OCI-LY7 (cell line): ENCODE measurements around the gene COQ8A. TPM values are rescaled to one million over a fixed set of nuclear protein-coding genes. Genes with fewer than 3 reads are reported as not detected.

Source experiments
- BruUV-seq: library from RNA; stranded (reverse); fragments of 400-500 nt; replicated peaks from 2 replicates; lab custom pipeline; 2021; lab: Mats Ljungman, UMichigan
- CTCF ChIA-PET: fragments of 300-600 bp; sonication (Branson Sonifier 250); formaldehyde crosslinking; loops from one replicate; lab custom pipeline; 2022; ENCODE audit warnings: antibody characterized with exemption; ENCODE audit not compliant: unreplicated experiment; lab: Charles Lee
- POLR2A ChIA-PET: fragments of 300-600 bp; sonication (Branson Sonifier 250); formaldehyde crosslinking; loops from one replicate; lab custom pipeline; 2022; ENCODE audit warnings: antibody characterized with exemption; lab: Charles Lee
- DNase-seq: peaks from one replicate; pipeline ENCODE4 v3.0.0-alpha.2; 2015; ENCODE audit warnings: low spot score
- H2AFZ ChIP-seq: fragments of 200-600 bp; sonication (generic), shearing (Covaris generic); 2 replicates; pipeline ENCODE4 v1.6.1; 2014; ENCODE audit warnings: mild to moderate bottlenecking, antibody characterized with exemption, low read length, moderate library complexity
- H3K27ac ChIP-seq: fragments of 200-600 bp; sonication (generic); 2 replicates; pipeline ENCODE4 v1.5.1; 2014; ENCODE audit warnings: mixed run types, low read depth, mild to moderate bottlenecking, moderate library complexity, low read length, inconsistent platforms; ENCODE audit not compliant: poor library complexity, severe bottlenecking
- H3K36me3 ChIP-seq: fragments of 200-600 bp; sonication (generic); 2 replicates; pipeline ENCODE4 v1.6.1; 2014; ENCODE audit warnings: mild to moderate bottlenecking, antibody characterized with exemption, low read length, moderate library complexity, mixed read lengths; ENCODE audit not compliant: insufficient read depth
- H3K4me1 ChIP-seq: fragments of 200-600 bp; sonication (generic); 2 replicates; pipeline ENCODE4 v1.5.1; 2014; ENCODE audit warnings: mild to moderate bottlenecking, low read length; ENCODE audit not compliant: insufficient read depth, poor library complexity, severe bottlenecking
- H3K4me2 ChIP-seq: fragments of 200-600 bp; sonication (generic); 2 replicates; pipeline ENCODE4 v1.6.1; 2014; ENCODE audit warnings: mild to moderate bottlenecking, low read length
- H3K4me3 ChIP-seq: fragments of 200-600 bp; sonication (generic); 2 replicates; pipeline ENCODE4 v1.5.1; 2014; ENCODE audit warnings: mild to moderate bottlenecking, low read depth, low read length; ENCODE audit not compliant: poor library complexity, severe bottlenecking
- H3K79me2 ChIP-seq: fragments of 200-600 bp; sonication (generic); 2 replicates; pipeline ENCODE4 v1.6.1; 2016; ENCODE audit warnings: low read depth, mild to moderate bottlenecking, low read length, moderate library complexity, mixed read lengths; ENCODE audit not compliant: insufficient read depth
- H3K9me2 ChIP-seq: fragments of 200-600 bp; sonication (generic); 2 replicates; pipeline ENCODE4 v1.6.1; 2016; ENCODE audit warnings: mild to moderate bottlenecking, low read length, mixed read lengths; ENCODE audit not compliant: insufficient read depth
- H3K9me3 ChIP-seq: fragments of 200-600 bp; sonication (generic); 2 replicates; pipeline ENCODE4 v1.6.1; 2014; ENCODE audit warnings: mild to moderate bottlenecking, mixed run types, low read length, mixed read lengths
- H4K20me1 ChIP-seq: fragments of 200-600 bp; sonication (generic); 2 replicates; pipeline ENCODE4 v1.6.1; 2014; ENCODE audit warnings: mild to moderate bottlenecking, antibody characterized with exemption, low read length, moderate library complexity, mixed read lengths; ENCODE audit not compliant: insufficient read depth
- EZH2phosphoT487 ChIP-seq: fragments of 200-600 bp; sonication (generic); IDR thresholded peaks from 2 replicates; pipeline ENCODE4 v1.6.1; 2018; ENCODE audit warnings: low read depth, borderline replicate concordance, mild to moderate bottlenecking, mixed run types, antibody characterized with exemption, low read length, moderate library complexity, mixed read lengths
- intact Hi-C: fragments of 100-400 bp; cut with micrococcal nuclease; formaldehyde crosslinking; loops from one replicate; pipeline ENCODE4 v1.10.0; 2022; ENCODE audit not compliant: unreplicated experiment
- small RNA-seq: library from RNA; depleted of rRNA; stranded (forward); fragments of <200 nt; gene quantifications from one replicate; pipeline ENCODE3, GENCODE V24; 2014
- total RNA-seq, 2 experiments: library from RNA; depleted of rRNA in 1 of 2; stranded (reverse); fragments of >200 nt in 1 of 2; shearing (Covaris generic) in 1 of 2; gene quantifications; 2 replicates each; pipeline ENCODE4 v1.2.3, GENCODE V29; 2014 to 2022
- TF ChIP-seq, protein P1 (sequence below): fragments of 200-600 bp; sonication (generic); conservative IDR thresholded peaks from 2 replicates; pipeline ENCODE4 v1.5.1; 2014; ENCODE audit warnings: mild to moderate bottlenecking, antibody characterized with exemption, low read length, moderate library complexity, mixed read lengths

Gene COQ8A
- total RNA-seq, 2 experiments from 2014 or later: 19.4 to 19.6 TPM

DNA sequence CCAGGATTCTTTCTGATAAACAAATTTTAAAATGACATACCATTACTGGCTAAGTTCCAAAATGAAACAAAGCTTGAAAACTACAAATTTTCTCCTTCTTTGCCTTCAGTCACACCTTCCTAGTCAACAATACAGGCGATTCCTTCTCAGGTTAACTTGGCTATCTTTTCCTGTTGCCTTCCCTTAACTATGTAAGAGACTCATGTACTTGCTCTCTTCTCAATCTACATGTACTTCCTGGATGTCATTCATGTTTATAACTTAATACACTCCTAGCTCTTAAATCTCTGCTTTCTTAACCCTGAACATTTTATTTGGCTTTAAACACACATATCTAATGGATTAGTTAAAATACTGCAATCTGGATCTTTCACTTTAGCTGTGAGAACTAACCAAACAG, 97.0 kb downstream of the COQ8A start:
- Histone ChIP-seq H3K4me3 (no peak overlapping the region), H3K4me2 (no peak overlapping the region), H3K4me1 (no peaks in the 10 kb centered on the region), H2AFZ (no peak overlapping the region), H3K36me3 (no peaks in the 10 kb centered on the region), H3K9me2 (no peaks in the 10 kb centered on the region), H4K20me1 (no peaks in the 10 kb centered on the region), H3K9me3 (no peaks in the 10 kb centered on the region), H3K79me2 (no peaks in the 10 kb centered on the region), H3K27ac (no peak overlapping the region)
- POLR2A ChIA-PET: interaction anchor here (0.5 to 0.8 kb wide), 3 partner anchors 12 to 403 kb away, joined by 3 to 4 read pairs (median 4); no protein-coding TSS in a partner anchor
- CTCF ChIA-PET: no interaction called here
- BruUV-seq: no TSS peak
- TF ChIP-seq, protein P1, sequence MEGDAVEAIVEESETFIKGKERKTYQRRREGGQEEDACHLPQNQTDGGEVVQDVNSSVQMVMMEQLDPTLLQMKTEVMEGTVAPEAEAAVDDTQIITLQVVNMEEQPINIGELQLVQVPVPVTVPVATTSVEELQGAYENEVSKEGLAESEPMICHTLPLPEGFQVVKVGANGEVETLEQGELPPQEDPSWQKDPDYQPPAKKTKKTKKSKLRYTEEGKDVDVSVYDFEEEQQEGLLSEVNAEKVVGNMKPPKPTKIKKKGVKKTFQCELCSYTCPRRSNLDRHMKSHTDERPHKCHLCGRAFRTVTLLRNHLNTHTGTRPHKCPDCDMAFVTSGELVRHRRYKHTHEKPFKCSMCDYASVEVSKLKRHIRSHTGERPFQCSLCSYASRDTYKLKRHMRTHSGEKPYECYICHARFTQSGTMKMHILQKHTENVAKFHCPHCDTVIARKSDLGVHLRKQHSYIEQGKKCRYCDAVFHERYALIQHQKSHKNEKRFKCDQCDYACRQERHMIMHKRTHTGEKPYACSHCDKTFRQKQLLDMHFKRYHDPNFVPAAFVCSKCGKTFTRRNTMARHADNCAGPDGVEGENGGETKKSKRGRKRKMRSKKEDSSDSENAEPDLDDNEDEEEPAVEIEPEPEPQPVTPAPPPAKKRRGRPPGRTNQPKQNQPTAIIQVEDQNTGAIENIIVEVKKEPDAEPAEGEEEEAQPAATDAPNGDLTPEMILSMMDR: no peak
- TF ChIP-seq EZH2phosphoT487: no peak
- intact Hi-C loops: no loop called here
- no peak for DNase-seq

Small RNAs within 50 kb of the gene (small RNA-seq; reads per million reads assigned to genes)
- gene AL353689.1: not detected

Other genes with a start within 250 kb of the COQ8A start
- 17.8 and 20.5 TPM in 2 replicates for gene ITPKB, start 201.0 kb upstream of the COQ8A start, total RNA-seq (2014; rRNA removed; shearing (Covaris generic))
- 33.3 and 33.4 TPM in 2 replicates for gene ITPKB, start 201.0 kb upstream of the COQ8A start, total RNA-seq (2022)
- gene PSEN2, start 69.7 kb upstream of the COQ8A start, total RNA-seq (2014; rRNA removed; shearing (Covaris generic)): 1.2 and 1.7 TPM in 2 replicates
- gene PSEN2, start 69.7 kb upstream of the COQ8A start, total RNA-seq (2022): 0.48 TPM in 1 of 2 replicates, not detected in the other